D721Med (cell line): ENCODE results near the gene RUFY1.
A peak's percentile ranks its signal among the peaks of the same experiment; 100 is the strongest.
"Not testable (repeated sequence)": the region's sequence is repeated elsewhere in the genome, so short reads cannot be mapped to it uniquely, and the experiment has no call there.

ENCODE experiments used
- DNase-seq: peaks from one replicate; pipeline ENCODE4 v3.0.0; 2011; ENCODE audit warnings: low spot score; ENCODE audit not compliant: insufficient read length
- FAIRE-seq: peaks from 2 replicates; lab custom pipeline; 2011; peaks lifted over from hg19 to GRCh38; lab: Jason Lieb, UNC
- TF ChIP-seq, protein P1 (sequence below): IDR thresholded peaks from 2 replicates; pipeline ENCODE4 v1.5.1; 2012; ENCODE audit warnings: mild to moderate bottlenecking, control low read depth; ENCODE audit not compliant: insufficient read depth; ENCODE audit errors: missing control alignments

RUFY1 gene

DNA sequence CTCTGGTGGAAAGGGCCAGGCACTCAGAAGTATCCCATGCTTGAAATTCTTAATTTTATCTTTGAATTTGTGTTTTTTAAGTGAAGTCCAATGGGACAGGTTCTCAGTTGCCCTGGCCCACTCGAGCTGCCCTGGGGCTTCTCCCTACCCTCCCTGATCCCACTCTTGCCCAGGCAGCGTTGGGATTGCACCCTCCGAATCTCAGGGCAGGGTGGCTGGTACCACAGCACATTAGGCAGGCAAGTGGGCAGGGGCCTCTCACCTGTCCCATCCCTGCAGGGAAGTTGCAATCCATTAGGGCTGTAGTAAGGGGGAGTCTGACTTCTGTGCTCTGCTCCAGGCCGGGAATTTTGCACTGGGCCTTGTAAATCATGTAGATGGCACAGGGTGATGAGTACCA is 2.7 kb downstream of the RUFY1 start:
- no peak for DNase-seq
- TF ChIP-seq, protein P1, sequence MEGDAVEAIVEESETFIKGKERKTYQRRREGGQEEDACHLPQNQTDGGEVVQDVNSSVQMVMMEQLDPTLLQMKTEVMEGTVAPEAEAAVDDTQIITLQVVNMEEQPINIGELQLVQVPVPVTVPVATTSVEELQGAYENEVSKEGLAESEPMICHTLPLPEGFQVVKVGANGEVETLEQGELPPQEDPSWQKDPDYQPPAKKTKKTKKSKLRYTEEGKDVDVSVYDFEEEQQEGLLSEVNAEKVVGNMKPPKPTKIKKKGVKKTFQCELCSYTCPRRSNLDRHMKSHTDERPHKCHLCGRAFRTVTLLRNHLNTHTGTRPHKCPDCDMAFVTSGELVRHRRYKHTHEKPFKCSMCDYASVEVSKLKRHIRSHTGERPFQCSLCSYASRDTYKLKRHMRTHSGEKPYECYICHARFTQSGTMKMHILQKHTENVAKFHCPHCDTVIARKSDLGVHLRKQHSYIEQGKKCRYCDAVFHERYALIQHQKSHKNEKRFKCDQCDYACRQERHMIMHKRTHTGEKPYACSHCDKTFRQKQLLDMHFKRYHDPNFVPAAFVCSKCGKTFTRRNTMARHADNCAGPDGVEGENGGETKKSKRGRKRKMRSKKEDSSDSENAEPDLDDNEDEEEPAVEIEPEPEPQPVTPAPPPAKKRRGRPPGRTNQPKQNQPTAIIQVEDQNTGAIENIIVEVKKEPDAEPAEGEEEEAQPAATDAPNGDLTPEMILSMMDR: no peak
- no peak for FAIRE-seq

GRCh38 chr5:179553875-179554274 is 3.5 kb downstream of the RUFY1 start:
- DNase-seq (no peak), FAIRE-seq (no peak)
- TF ChIP-seq, protein P1: no peak

GRCh38 chr5:179554981-179555380 is 4.6 kb downstream of the RUFY1 start:
- DNase-seq (no peak), FAIRE-seq (no peak)
- TF ChIP-seq, protein P1: no peak

DNA sequence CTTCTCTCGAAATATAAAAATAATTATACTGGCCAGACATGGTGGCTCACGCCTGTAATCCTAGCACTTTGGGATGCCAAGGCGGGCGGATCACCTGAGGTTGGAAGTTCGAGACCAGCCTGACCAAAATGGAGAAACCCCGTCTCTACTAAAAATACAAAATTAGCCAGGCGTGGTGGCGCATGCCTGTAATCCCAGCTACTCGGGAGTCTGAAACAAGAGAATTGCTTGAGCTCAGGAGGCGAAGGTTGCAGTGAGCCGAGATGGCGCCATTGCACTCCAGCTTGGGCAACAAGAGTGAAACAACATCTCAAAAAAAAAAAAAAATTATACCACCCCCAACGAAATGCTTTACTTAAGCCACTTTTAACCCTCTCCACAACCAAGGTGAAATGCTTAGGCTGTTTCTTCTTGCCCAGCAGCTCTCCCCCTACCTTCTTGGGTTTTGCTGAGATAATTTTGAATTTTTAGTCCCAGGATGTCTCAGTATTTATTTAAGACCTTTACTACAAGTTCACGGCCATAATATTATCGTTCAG is 8.0 kb downstream of the RUFY1 start:
- DNase-seq, FAIRE-seq: not testable (repeated sequence)

- FAIRE-seq (no peak), DNase-seq (no peak)
These were observed 8.6 kb downstream of the RUFY1 start for GRCh38 chr5:179558932-179559283.

GRCh38 chr5:179559284-179560252 is 9.2 kb downstream of the RUFY1 start:
- DNase-seq (peak; percentile 94), FAIRE-seq (no peak)
- TF ChIP-seq, protein P1: no peak

More at GRCh38 chr5:179558932-179559283, 8.6 kb downstream of the RUFY1 start:
- TF ChIP-seq, protein P1: no peak

DNA sequence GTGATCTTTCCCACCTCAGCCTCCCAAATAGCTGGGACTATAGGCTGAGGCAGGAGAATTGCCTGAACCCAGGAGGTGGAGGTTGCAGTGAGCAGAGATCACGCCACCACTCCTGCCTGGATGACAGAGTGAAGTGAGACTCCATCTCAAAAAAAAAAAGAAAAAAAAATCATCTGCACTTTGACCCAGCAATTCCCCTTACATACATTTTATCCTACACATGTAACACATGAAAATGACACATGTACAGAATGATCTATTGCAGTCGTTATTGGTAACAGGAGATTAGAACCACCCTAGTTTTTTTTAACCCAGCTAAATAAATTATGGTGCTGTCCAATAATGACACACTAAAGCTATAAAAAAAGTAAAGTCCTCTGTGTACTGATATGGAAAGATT is 14.2 kb downstream of the RUFY1 start:
- FAIRE-seq: no peak
- no peak for DNase-seq
- TF ChIP-seq, protein P1: no peak
